Upper lobe of left lung (tissue), 6 donors: ENCODE results near the gene DCUN1D3. TPM values are rescaled to one million over a fixed set of nuclear protein-coding genes. Genes with fewer than 3 reads are reported as not detected.

Experiments used
- ATAC-seq, 2 donors: fragments of 200-7000 bp; cut with Tn5 transposase; one replicate each; pipeline ENCODE4 v1.9.1; 2022; ENCODE audit warnings: mild to moderate bottlenecking in 2 of 2, moderate library complexity in 2 of 2; ENCODE audit not compliant: low FRiP score in 2 of 2
- DNase-seq, 2 donors: peaks; one replicate each; pipeline ENCODE4 v3.0.0-alpha.2; 2019 to 2020
- H3K27ac ChIP-seq, 4 donors: fragments of 200-600 bp; sonication (generic); one replicate each; pipeline ENCODE4 v1.5.1; 2016 to 2019
- H3K27me3 ChIP-seq, 4 donors: fragments of 200-600 bp; sonication (generic); one replicate each; pipeline ENCODE4 v1.5.1; 2017 to 2019
- H3K36me3 ChIP-seq, 4 donors: fragments of 200-600 bp; sonication (generic); one replicate each; pipeline ENCODE4 v1.5.1; 2016 to 2019
- H3K4me1 ChIP-seq, 4 donors: fragments of 200-600 bp; sonication (generic); one replicate each; pipeline ENCODE4 v1.5.1; 2018 to 2019
- H3K4me3 ChIP-seq, 4 donors: fragments of 200-600 bp; sonication (generic); one replicate each; pipeline ENCODE4 v1.5.1; 2017 to 2019; ENCODE audit warnings: mild to moderate bottlenecking in 2 of 4, moderate library complexity in 1 of 4
- H3K9me3 ChIP-seq, 4 donors: fragments of 200-600 bp; sonication (generic); one replicate each; pipeline ENCODE4 v1.5.1; 2018 to 2019
- CTCF ChIP-seq, 6 experiments: fragments of 450-650 bp in 4 of 6; fragments of 200-600 bp in 2 of 6; sonication (generic) in 2 of 6; IDR thresholded peaks; one replicate each; pipeline ENCODE4 v1.5.1; 2016 to 2019; ENCODE audit warnings: antibody characterized with exemption in 6 of 6
- EP300 ChIP-seq, 4 donors: sonication (generic); formaldehyde crosslinking; IDR thresholded peaks; one replicate each; pipeline ENCODE4 v1.5.1; 2017; ENCODE audit warnings: antibody characterized with exemption in 4 of 4, control low read depth in 2 of 4
- POLR2A ChIP-seq, 4 donors: fragments of 450-650 bp; IDR thresholded peaks; one replicate each; pipeline ENCODE4 v1.5.1; 2016 to 2017; ENCODE audit warnings: antibody characterized with exemption in 4 of 4, mild to moderate bottlenecking in 2 of 4
- POLR2AphosphoS5 ChIP-seq, 2 donors: sonication (generic); formaldehyde crosslinking; IDR thresholded peaks; one replicate each; pipeline ENCODE4 v1.5.1; 2017; ENCODE audit warnings: antibody characterized with exemption in 2 of 2
- WGBS, 2 donors: methylation state at CpG; one replicate each; pipeline ENCODE4 v1.1.5; 2017 to 2018; 5-methylcytosine and 5-hydroxymethylcytosine counted together
- total RNA-seq, 6 donors: library from RNA; depleted of rRNA in 4 of 6; stranded (reverse); fragments of >200 nt in 4 of 6; gene quantifications; one replicate each; pipeline versions ENCODE4 v1.1.0 to v1.2.1, GENCODE V29; 2016 to 2021
- donor health status: DM: no; HTN: no; CAD: no; lungs with moderate emphysema.
- donor health status: DM: no; HTN: yes; CAD: no; lungs with severe emphysema.

Gene DCUN1D3
- total RNA-seq, 6 donors from 2014 or later: 7.2 to 33.0 (median 19.3) TPM

- ATAC-seq (no peak), DNase-seq (no peak)
- peaks cover 0 to 40% (median 23%) of the 10 kb centered on the region in 4 donors for H3K36me3 ChIP-seq
- H3K9me3 ChIP-seq: no peaks in the 10 kb centered on the region
- no peak overlapping the region for H3K4me3 ChIP-seq
- TF ChIP-seq POLR2AphosphoS5 (IDR thresholded peaks at IDR 0.05) (no peak), EP300 (IDR thresholded peaks at IDR 0.05) (no peak), POLR2A (IDR thresholded peaks at IDR 0.05) (no peak), CTCF (IDR thresholded peaks at IDR 0.05) (no peak)
- no peaks in the 10 kb centered on the region for H3K27me3 ChIP-seq
- H3K27ac ChIP-seq: peak overlapping the region in 1 of 4 donors; percentile 58
- peaks cover 24 to 49% (median 39%) of the 10 kb centered on the region in 4 donors for H3K4me1 ChIP-seq
- WGBS, 2 donors: 66 to 77% methylated on average over 2 of the region's 2 CpGs
These were observed 42.9 kb downstream of the DCUN1D3 start for GRCh38 chr16:20857281-20857680.

- DNase-seq (no peak), ATAC-seq (no peak)
- H3K9me3 ChIP-seq: no peaks in the 10 kb centered on the region
- 93 to 100% methylated on average over 2 of the region's 2 CpGs for WGBS, 2 donors
- peaks cover 0 to 19% (median 7%) of the 10 kb centered on the region in 4 donors for H3K36me3 ChIP-seq
- no peak overlapping the region for H3K27ac ChIP-seq
- H3K4me3 ChIP-seq: no peak overlapping the region
- H3K27me3 ChIP-seq: no peaks in the 10 kb centered on the region
- peaks cover 45 to 62% (median 54%) of the 10 kb centered on the region in 4 donors for H3K4me1 ChIP-seq
- TF ChIP-seq CTCF (IDR thresholded peaks at IDR 0.05) (no peak), POLR2AphosphoS5 (IDR thresholded peaks at IDR 0.05) (no peak), POLR2A (IDR thresholded peaks at IDR 0.05) (no peak), EP300 (IDR thresholded peaks at IDR 0.05) (no peak)
These were observed 45.2 kb downstream of the DCUN1D3 start for GRCh38 chr16:20854963-20855362.

- Histone ChIP-seq H3K4me1 (peaks cover 38 to 67% (median 59%) of the 10 kb centered on the region in 4 donors), H3K36me3 (peaks cover 0 to 14% (median 3%) of the 10 kb centered on the region in 4 donors), H3K9me3 (no peaks in the 10 kb centered on the region), H3K4me3 (no peak overlapping the region), H3K27ac (no peak overlapping the region), H3K27me3 (no peaks in the 10 kb centered on the region)
- TF ChIP-seq POLR2A (IDR thresholded peaks at IDR 0.05) (no peak), POLR2AphosphoS5 (IDR thresholded peaks at IDR 0.05) (no peak), EP300 (IDR thresholded peaks at IDR 0.05) (no peak), CTCF (IDR thresholded peaks at IDR 0.05) (no peak)
- ATAC-seq: no peak
- no peak for DNase-seq
- 71 to 79% methylated on average over 3 of the region's 3 CpGs for WGBS, 2 donors
These were observed 46.1 kb downstream of the DCUN1D3 start for GRCh38 chr16:20853981-20854620.

GRCh38 chr16:20853143-20853542 lies 47.0 kb downstream of the DCUN1D3 start:
- ATAC-seq (no peak), DNase-seq (no peak)
- H3K4me1 ChIP-seq: peaks cover 38 to 65% (median 59%) of the 10 kb centered on the region in 4 donors
- TF ChIP-seq CTCF (IDR thresholded peaks at IDR 0.05) (no peak), POLR2A (IDR thresholded peaks at IDR 0.05) (no peak), POLR2AphosphoS5 (IDR thresholded peaks at IDR 0.05) (no peak), EP300 (IDR thresholded peaks at IDR 0.05) (no peak)
- peak overlapping the region in 2 of 4 donors; percentile 9 to 88 for H3K27ac ChIP-seq
- H3K27me3 ChIP-seq: no peaks in the 10 kb centered on the region
- H3K36me3 ChIP-seq: peaks cover 0 to 14% (median 3%) of the 10 kb centered on the region in 4 donors
- 67 to 82% methylated on average over 5 of the region's 5 CpGs for WGBS, 2 donors
- H3K4me3 ChIP-seq: no peak overlapping the region
- no peaks in the 10 kb centered on the region for H3K9me3 ChIP-seq

GRCh38 chr16:20851601-20852000 lies 48.6 kb downstream of the DCUN1D3 start:
- peak in 1 of 2 donors; percentile 82 for DNase-seq
- H3K27ac ChIP-seq: peak overlapping the region; percentile 58 to 88 (median 68)
- H3K4me1 ChIP-seq: peaks cover 38 to 55% (median 50%) of the 10 kb centered on the region in 4 donors
- no peaks in the 10 kb centered on the region for H3K27me3 ChIP-seq
- H3K9me3 ChIP-seq: no peaks in the 10 kb centered on the region
- TF ChIP-seq POLR2A (IDR thresholded peaks at IDR 0.05): peak in 1 of 4 donors; percentile 45
- TF ChIP-seq POLR2AphosphoS5 (IDR thresholded peaks at IDR 0.05): peak; percentile 79 to 84
- peak in 3 of 4 donors; percentile 7 to 86 (median 66) for TF ChIP-seq EP300 (IDR thresholded peaks at IDR 0.05)
- TF ChIP-seq CTCF (IDR thresholded peaks at IDR 0.05): no peak
- H3K4me3 ChIP-seq: no peak overlapping the region
- ATAC-seq: peak; percentile 89 to 93
- H3K36me3 ChIP-seq: peaks cover 0 to 9% (median 3%) of the 10 kb centered on the region in 4 donors
- WGBS, 2 donors: 33% methylated on average over 2 of the region's 2 CpGs; no CpG with 5 or more reads in 1 of the 2 donors
